NCI-H1436 (cell line): ENCODE data around the gene SAMD4A.

ENCODE experiments used
- DNase-seq: peaks from one replicate; lab custom pipeline; 2025; lab: John Stamatoyannopoulos, UW

Gene SAMD4A

DNA sequence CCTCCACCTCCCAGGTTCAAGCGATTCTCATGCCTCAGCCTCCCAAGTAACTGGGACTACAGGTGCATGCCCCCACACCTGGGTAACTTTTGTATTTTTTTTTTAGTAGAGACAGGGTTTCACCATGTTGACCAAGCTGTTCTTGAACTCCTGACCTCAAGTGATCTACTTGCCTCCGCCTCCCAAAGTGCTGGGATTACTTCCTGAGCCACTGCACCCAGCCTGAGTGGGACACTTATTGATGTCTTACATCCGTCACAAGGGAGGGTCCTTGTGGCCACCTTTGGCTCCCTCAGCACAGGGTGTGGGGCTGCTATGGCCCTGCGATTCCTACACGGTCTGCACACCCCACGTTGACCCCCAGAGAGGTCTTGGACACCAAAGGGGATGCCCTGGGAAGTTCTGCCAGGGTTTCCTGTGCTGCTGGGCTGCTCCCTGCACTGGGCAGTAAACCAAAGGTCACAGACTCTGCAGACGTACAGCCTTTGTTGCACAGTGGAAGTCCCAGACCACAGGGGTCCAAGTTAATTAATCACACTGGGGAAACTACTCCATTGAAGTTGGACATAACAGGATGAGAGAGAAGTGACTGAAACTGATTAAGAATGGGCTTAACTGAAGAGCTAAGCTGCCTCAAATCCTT, 95.7 kb downstream of the SAMD4A start:
- DNase-seq, result no peak

DNA sequence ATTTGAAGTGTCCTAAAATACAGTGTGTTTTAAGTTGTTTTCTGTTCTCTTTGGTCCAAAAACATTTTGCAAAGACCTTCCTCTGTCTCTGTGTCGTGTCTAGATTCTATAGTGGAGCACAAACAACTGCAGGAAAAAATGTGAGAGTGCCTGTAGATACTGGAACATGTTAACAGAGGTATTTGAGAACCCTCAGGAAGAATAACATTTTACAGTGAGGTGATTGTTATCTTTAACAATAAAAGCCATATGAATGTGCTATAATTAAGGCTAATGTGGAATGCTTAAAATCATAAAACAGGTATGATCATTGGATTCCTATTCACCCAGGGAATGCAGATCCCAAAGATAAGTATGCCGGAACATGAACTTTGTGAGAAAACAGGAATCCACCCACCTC, 98.0 kb downstream of the SAMD4A start:
- no peak for DNase-seq

GRCh38 chr14:54665946-54666345, 99.0 kb downstream of the SAMD4A start:
- no peak for DNase-seq

- no peak for DNase-seq
Observed at GRCh38 chr14:54667026-54667744, 100.3 kb downstream of the SAMD4A start.

- DNase-seq, result no peak
Observed at GRCh38 chr14:54667764-54668163, 100.8 kb downstream of the SAMD4A start.

GRCh38 chr14:54669721-54670561, 103.0 kb downstream of the SAMD4A start:
- no peak for DNase-seq

DNA sequence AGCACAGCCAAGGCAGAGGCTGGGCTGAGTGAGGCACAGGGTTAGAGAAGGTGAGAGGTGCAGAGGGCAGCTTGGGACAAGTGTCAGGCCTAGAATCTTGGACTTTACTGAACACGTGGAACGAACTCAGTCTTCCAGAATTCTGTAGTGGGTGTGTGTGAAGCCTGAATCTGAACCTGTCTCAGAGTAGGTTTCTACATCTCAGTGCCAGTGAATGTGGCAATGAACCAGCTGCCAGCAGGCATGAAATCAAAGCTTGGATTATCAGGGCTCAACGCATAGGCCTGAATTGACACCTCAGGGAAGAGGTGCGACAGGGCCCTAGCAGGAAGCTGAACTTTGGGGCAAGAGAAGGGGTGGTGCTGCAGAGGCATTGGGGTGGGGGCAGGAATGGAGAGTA, 104.6 kb downstream of the SAMD4A start:
- DNase-seq, result no peak

- no peak for DNase-seq
Observed at GRCh38 chr14:54672181-54672580, 105.3 kb downstream of the SAMD4A start.

- no peak for DNase-seq
Observed at GRCh38 chr14:54672688-54673087, 105.8 kb downstream of the SAMD4A start.

- DNase-seq, result no peak
Observed at GRCh38 chr14:54673193-54674045, 106.5 kb downstream of the SAMD4A start.

- no peak for DNase-seq
Observed at GRCh38 chr14:54674046-54674741, 107.3 kb downstream of the SAMD4A start.

- no peak for DNase-seq
Observed at GRCh38 chr14:54675236-54676128, 108.6 kb downstream of the SAMD4A start.

DNA sequence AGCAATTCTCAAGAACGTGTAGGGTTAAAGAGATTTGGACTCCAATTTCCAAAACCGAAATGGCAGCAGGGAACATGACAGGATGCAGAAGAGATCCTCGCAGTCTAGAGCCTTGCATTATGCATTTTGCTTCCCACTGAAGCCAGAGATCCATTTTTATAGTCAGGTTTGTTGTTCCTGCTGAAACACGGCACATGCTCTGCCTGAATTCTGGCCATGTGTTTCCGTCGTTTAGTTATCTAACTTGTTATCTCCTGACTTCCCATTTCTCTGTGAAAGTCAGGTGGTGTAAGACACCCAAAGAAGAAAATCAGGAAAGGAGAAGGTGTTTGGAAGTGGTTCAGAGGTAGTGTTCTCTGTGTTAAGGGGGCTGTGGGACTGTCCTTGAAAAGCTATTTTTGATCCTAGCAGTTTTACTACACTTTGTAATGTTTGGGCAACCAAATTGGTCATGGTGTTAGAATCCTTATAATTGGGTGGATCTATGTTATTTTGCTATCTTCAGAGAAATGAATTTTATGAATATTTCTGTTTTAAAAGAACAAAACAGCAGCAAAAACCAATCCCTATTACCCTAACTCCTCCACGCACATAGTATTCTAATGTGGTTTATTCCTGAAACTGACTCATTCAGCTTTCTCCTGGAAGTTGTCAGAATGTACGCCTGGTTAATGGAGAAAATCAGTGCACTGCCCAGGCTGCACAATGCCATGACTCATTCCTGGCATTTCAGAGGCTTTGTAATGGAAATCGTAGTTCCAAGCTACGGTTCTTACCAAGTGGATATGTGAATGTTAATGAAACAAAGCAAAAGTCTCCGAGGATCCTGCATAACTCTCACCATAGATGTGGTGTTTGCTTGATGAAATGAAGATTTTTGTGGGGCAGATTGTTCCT, 110.1 kb downstream of the SAMD4A start:
- DNase-seq, result no peak

DNA sequence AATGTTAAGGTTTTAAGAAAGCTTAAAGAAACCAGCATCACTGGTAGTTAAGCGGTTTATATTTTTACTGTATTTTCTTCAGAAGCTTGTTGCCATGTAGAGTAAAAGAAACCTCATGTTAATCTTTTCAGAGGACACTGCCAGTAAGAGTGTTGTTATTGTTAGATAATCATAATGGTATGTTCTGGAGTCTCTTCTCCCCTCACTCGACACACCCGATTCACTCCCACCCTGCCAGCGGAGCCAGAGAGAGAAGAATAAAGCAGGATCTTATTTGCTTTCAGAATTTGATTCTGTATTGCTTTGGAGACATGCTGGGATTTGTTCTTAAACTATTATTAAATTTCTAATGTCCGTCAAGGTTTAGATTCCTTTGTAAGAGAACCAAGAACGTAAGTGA, 113.7 kb downstream of the SAMD4A start:
- no peak for DNase-seq

DNA sequence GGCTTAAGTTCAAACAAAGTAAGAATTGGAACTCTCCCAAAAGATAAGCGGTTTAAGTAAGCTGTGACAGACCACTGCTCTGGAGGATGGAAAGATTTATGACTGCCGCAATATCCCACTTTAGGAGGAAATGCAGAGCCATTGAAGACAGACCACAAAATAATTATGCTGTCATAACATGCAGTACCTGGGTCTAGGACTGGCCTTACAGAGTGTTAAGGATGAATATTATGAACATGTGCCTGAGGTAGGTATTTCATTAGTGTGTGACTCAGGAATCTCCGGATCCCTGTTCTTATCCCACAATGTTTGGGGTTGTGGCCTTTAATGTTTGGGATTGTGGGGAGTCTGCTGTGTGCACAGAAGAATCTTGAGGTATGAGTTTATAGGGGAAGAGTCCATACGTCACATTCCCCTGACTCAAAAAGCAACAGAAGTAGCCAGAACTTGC, 114.9 kb downstream of the SAMD4A start:
- DNase-seq, result no peak

DNA sequence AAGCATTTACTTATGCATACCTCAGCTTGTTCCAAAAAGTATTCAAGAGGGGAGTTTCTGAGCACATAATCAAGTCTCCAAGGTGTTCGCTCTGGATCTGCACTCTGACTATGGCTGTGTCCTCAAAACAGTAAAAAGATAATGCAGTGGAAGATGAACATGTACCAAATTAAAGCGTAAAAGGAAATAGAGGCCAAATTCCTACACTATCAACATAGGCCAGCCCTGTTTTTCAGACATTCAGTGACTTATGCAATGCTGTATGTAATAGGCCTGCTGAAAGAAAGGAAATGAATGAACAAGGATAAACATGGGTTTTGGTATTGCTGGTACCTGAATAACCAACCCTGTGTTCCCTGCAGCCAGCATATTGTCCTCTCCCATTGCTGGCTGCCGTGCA, 115.7 kb downstream of the SAMD4A start:
- no peak for DNase-seq

DNA sequence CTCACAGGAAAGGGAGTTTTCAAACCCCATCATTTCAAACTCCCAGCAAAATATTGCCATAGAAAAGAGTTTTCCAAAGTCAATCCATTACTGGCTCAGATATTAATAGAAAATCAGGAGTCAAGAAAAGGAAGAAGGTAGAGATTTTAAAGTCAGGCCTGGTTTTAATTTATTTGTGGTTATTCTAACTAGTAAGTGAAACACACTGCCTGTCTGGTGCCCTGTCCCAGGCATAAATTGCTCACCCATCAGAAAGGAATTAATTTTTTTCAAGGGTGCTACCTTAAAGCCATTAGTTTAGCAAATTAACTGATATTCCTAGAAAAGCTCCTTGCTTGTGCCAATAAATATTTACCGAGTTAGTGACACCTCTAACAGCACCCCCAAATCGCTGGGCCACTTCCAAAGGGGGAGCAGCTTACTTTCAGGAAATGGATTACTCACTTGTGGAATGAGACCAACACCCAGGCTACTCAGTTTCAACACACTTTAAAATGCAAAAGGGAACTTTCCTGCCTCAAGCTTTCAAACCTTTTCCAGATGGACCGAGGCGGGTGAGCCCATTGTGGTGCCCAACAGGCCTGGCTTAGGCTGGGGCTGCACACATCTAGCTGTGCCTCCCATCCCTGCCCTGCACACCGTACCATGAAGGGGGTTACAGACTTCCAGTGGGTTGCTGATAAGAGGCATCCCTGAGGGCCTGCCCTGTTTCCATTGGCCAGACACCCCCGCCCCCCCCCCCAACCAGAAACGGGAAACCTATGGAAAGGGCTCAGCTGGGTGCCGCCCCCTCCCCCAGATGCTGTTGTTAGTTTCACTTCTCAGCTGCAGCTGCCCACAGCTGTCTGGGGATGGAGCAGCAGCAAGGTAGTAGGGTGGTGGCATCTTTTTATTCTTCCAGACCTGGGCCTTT, 117.2 kb downstream of the SAMD4A start:
- no peak for DNase-seq

- DNase-seq, result no peak
Observed at GRCh38 chr14:54685286-54685845, 118.4 kb downstream of the SAMD4A start.
